CD4-positive, alpha-beta T cell treated with Interleukin-17A for 1 hour (primary cell): Measurements from ENCODE around the gene SLC27A2.
"Not testable (repeated sequence)": the region's sequence is repeated elsewhere in the genome, so short reads cannot be mapped to it uniquely, and the experiment has no call there.

Experiments
- DNase-seq: peaks from one replicate; pipeline ENCODE4 v3.0.0-alpha.2; 2020

The SLC27A2 gene

GRCh38 chr15:50164458-50164857 lies 17.5 kb upstream of the SLC27A2 start:
- DNase-seq, result no peak

DNA sequence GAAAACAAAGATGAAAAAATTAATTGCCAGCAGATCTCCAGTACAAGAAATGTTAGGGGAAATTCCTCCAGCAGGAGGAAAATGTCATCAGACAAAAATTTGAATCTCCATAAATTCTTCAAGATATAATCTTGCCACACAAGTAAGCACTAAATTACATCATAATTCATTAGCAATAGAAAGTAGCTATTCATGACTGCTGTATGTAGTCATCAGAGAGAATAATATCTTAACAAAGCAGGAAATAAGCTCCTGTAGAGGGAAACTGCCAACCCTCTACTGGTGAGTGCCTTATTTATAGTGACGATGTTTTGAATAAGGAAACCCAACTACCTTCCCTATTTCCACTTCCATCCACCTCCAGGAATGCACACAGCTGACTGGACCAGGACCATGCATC lies 15.8 kb upstream of the SLC27A2 start:
- no peak for DNase-seq

DNA sequence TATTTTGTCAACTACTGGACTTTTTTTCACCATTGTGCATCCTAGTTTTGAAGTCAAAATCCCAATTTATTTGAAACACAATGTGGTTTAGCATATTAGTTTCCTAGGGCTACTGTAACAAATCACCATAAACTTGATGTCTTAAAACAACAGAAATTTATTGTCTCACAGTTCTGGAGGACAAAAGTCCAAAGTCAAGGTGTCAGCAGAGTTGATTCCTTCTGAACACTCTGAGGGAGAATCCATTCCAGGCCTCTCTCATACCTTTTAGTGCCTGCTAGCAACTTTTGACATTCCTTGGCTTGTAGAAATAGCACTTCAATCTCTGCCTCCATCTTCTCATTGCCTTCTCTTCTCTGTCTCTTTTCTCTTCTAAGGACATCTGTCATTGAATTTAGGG lies 14.9 kb upstream of the SLC27A2 start:
- no peak for DNase-seq

- no peak for DNase-seq
These were observed 13.6 kb upstream of the SLC27A2 start for GRCh38 chr15:50168379-50168778.

DNA sequence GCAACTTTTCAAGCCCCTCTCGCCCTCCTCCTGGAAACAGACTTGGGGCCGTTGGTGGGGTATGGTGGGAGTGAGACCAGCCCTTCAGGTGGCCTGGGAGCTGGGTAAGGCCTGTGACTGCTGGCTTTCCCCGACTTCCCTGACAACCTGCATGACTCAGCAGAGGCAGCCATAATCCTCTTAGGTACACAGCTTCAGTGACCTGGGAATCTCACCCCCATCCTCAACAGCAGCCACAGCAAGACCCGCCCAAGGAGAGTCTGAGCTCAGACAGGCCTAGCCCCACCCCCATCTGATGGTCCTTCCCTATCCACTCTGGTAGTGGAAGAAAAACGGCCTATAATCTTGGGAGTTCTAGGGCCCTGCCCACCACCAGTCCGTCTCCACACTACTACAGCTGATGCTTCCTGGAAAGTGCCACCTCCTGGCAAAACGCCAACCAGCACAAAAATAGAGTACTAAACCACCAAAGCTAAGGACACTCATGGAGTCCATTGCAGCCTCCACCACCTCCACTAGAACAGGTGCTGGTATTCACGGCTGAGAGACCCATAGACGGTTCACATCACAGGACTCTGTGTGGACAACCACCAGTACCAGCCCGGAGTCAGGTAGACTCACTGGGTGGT lies 13.1 kb upstream of the SLC27A2 start:
- DNase-seq, result no peak

GRCh38 chr15:50172360-50172895 lies 9.6 kb upstream of the SLC27A2 start:
- DNase-seq, result not testable (repeated sequence)

- DNase-seq, result no peak
These were observed 5.1 kb upstream of the SLC27A2 start for GRCh38 chr15:50176869-50177268.

GRCh38 chr15:50180091-50180490 lies 1.9 kb upstream of the SLC27A2 start:
- no peak for DNase-seq

DNA sequence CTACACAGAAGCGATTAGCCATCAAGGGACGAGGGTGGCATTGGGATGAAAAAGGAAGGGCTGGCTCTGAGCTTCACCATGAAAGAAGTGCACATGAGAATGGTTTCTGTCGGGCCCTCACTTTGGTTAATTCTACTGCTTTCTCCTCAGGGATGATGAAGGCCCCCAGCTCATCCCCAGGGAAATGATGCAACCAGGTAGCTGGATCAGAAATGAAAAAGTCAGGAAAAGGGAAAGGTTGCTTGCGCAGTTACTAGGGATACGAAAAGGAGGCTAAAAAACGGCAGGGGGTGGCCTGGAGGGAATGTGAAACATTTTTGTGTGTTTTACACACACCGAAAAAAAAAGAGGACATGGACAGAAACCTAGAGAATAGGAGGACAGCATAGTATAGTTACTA lies 1.4 kb upstream of the SLC27A2 start:
- no peak for DNase-seq

- DNase-seq, result no peak
These were observed 611 bp upstream of the SLC27A2 start for GRCh38 chr15:50181201-50181968.

- DNase-seq, result peak; percentile 40
These were observed 420 bp downstream of the SLC27A2 start for GRCh38 chr15:50182219-50183013.

- peak; percentile 3 for DNase-seq
These were observed 1.3 kb downstream of the SLC27A2 start for GRCh38 chr15:50183112-50183794.

DNA sequence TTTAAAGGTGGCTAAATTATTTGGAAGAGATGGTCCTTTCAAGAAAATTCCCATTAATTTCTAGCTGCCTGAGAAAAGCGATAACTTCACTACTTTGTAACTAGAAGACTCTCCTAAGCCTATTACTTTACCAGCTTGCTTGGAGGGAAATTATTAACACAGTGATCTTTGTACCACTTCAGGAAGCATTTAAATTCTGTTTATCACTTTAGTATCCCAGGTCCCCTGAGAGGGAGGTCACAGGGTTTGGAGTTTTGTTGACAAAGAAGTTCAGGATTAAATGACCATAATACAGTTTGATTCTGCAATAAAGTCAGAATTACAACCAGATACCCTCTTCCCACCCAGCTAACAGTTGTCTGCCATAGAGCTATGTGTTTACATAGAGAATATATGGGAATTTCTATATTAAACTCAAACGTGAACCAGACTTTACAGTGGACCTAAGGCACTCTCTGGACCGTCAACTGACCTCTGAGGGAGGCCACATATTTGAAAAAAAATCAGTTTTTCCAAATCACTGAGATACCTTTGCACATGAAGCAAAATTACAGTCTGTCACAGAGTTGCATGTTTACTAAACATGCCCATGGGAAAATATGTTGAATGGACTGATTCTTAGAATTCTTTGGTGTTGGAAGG lies 3.0 kb downstream of the SLC27A2 start:
- DNase-seq, result no peak

DNA sequence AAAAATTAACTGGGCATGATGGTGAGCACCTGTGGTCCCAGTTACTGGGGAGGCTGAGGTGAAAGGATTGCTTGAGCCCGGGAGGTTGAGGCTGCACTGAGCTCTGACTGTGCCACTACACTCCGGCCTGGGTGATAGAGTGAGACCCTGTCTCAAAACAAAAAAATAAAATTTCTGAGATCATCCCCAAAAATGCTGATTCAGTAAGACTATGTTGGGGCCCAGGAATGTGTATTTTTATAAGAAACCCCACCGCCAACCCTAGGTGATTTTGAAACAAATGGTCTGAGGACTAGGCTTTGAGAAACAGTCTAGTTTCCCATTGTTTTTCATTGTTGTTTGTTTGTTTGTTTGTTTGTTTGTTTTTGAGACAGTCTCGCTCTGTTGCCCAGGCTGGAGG lies 4.1 kb downstream of the SLC27A2 start:
- DNase-seq, result no peak

DNA sequence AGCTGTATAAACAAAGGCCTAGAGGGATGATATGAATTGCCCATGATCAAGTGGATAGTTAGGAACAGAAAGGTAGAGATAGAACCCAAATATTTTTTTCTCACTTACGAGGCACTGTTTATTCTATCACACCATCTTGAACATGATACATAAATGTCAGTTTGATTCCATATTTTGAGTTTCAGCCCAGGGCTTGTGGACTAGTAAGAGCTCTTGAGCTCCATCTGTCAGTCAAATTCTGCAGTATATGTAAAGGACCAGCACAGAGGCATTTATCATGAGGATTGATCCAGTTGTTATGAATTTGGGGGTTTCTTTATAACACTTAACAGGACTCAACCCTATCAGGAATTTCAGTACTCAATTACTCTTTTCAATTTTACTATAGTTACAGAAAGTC lies 4.8 kb downstream of the SLC27A2 start:
- no peak for DNase-seq

GRCh38 chr15:50187525-50187924 lies 5.5 kb downstream of the SLC27A2 start:
- DNase-seq, result no peak

- DNase-seq, result no peak
These were observed 6.0 kb downstream of the SLC27A2 start for GRCh38 chr15:50187997-50188396.

DNA sequence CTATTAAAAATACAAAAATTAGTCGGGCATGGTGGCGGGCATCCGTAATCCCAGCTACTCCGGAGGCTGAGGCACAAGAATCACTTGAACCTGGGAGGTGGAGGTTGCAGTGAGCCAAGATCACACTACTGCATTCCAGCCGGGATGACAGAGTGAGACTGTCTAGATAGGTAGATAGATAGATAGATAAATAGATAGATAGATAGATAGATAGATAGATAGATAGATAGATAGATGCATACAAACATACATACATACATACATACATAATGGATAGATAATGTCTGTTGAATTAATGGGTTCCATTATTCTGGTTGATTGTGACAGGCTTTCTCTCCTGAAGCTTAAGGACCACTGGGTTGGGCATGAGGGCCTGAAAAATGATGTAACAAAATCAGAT lies 6.8 kb downstream of the SLC27A2 start:
- DNase-seq, result not testable (repeated sequence)

DNA sequence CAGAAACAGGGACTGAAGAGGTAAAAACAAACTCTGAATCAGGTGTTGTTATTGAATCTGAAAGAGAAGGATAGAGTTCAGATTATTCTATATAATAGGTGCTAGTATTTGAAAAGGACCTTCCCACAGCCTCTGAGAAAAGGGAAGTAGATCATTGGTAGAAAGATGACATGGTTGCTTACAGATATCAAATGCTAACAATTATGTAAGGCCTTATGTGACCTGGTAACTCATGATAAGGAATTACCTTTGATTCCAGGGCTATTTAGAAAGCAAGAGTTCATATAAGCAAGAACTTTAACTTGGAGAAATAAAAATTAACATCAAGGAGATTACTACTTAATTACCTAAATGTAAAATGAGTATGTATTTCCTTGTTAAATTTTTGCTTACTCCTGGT lies 7.6 kb downstream of the SLC27A2 start:
- no peak for DNase-seq

- DNase-seq, result no peak
These were observed 8.2 kb downstream of the SLC27A2 start for GRCh38 chr15:50190166-50190570.

- DNase-seq, result no peak
These were observed 8.7 kb downstream of the SLC27A2 start for GRCh38 chr15:50190723-50191122.

DNA sequence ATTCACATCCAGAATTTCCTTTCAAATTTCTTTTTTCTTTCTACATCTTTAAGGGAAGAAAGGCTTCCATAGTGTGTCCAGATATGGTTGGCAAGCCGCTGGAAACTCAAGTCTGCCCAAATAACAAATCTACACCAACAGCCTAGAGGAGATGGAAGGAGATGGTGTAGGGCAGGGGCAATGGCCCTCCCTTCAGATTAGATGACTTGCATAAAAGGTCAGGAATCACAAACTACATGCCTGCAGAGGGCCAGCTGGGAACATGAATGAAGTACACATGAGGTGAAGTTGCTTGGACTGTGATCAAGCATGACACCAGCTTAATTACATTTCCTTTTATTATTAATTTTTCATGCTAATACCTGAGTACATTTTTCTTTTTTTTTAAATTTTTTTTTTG lies 10.2 kb downstream of the SLC27A2 start:
- DNase-seq, result no peak
